ENCODE results near the gene GATA2. TPM values are rescaled to one million over a fixed set of nuclear protein-coding genes. Genes with fewer than 3 reads are reported as not detected.

Gene GATA2
- total RNA-seq, 1 experiment from 2014 or later: 18.6 TPM

DNA sequence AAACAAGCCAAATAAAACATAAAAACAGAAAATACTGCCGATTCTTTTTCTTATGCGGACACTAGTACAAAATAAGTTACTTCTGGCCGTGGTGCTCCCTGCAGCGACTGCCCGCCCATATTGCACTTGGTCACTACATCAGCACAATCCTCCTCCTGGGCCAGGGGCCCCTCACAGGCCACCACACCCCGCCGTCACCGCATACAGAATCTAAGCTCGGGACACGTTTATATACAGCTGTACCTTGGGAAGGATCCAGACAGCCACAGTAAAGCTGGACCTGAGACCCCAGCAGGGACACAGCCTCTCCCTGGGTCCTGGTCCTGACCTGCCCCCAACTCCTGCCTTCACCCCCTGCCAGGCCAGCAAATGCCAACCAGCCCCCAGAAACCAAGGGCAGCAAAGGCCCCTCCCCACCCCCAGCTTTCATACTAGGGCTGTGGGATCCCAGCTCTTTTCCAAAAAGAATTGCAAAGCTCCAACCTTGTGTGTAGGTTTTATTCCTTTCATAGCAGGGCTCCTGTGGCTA, 13.4 kb downstream of the GATA2 start:
- no peak for TF ChIP-seq CEBPB (IDR thresholded peaks at IDR 0.05; ENCODE audit: low read depth)
- no TSS peak for BruUV-seq (replicated peaks)
- ChIA-PET CTCF (no interaction called here), POLR2A (no interaction called here), RAD21 (ENCODE audit: low non-redundant PET in 1 of 2, low total read pairs in 2 of 2, uncharacterized antibody in 2 of 2, unreplicated experiment in 2 of 2) (no interaction called here)
- H3K4me1 ChIP-seq (ENCODE audit: control insufficient read depth in 1 of 2, insufficient read depth in 2 of 2, low read length in 2 of 2): no peaks in the 10 kb centered on the region
- no peaks in the 10 kb centered on the region for H3K9me2 ChIP-seq (ENCODE audit: insufficient read depth)
- no peak overlapping the region for H3K9ac ChIP-seq (ENCODE audit: low read length)
- H3K4me3 ChIP-seq (replicated peaks in 1 of 2; ENCODE audit: low read depth in 1 of 2, low read length in 2 of 2): no peak overlapping the region
- H2AFZ ChIP-seq (ENCODE audit: low read depth, low read length, poor library complexity, severe bottlenecking): no peak overlapping the region
- no peaks in the 10 kb centered on the region for H3K27me3 ChIP-seq (ENCODE audit: insufficient read depth, low read length)
- ATAC-seq (no peak), DNase-seq (ENCODE audit: low read depth, low spot score) (no peak)
- H3K9me3 ChIP-seq (ENCODE audit: control insufficient read depth in 1 of 2, insufficient read depth in 1 of 2, low read depth in 1 of 2, low read length in 2 of 2): no peaks in the 10 kb centered on the region
- peaks cover 0 to 8% of the 10 kb centered on the region in 2 experiments; a peak in 1 of 4 replicates for H3K36me3 ChIP-seq (ENCODE audit: control insufficient read depth in 1 of 2, insufficient read depth in 2 of 2, low read length in 2 of 2)
- H3K79me2 ChIP-seq (ENCODE audit: insufficient read depth, low read length): no peaks in the 10 kb centered on the region
- no peak overlapping the region for H3K27ac ChIP-seq (ENCODE audit: low read depth, low read length)
- no peak overlapping the region for H3K4me2 ChIP-seq (ENCODE audit: low read length)
- no peaks in the 10 kb centered on the region for H4K20me1 ChIP-seq (ENCODE audit: insufficient read depth)
- intact Hi-C loops (cut with micrococcal nuclease): no loop called here

DNA sequence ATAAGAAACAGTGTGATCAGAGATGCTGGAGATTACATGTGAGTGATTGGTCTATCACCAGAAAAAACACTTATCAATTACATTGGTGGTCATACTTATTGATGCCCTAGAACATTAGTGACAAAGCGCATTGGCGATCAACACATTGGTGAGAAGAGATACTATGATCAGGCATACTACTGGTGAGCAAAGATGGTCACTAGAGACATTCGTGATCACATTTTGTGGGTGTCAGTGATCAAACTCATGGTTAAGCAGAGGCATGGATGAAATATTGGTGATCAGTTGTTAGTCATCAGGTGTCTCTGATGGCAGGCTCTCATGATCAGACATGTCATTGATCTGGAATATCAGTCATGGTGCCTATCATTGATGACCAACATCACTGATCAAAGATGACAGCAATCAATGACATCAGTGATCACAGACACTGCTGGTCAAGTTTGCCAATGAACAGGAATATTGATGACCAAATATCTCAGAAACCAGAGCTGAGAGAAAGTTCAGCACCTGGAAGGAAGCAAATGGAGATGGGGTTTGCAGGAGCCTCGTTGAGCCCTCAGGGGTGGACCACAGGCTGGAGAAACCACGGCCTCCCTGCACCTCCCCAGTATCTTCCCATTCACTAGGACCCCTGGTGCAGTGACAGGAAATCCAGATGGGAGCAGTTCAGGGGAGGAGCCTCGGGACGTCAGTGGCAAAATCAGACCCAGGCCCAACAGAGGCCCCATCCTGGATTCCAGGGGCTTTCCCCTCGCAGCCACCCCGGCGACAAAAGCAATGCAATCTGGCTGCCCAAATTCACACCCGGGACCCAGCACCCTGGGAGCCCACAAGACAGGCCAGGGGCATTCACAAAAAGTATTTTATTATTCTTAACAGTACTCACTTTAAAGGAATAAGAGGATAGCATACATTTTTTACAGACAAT, 14.2 kb downstream of the GATA2 start:
- RAD21 ChIA-PET (ENCODE audit: low non-redundant PET in 1 of 2, low total read pairs in 2 of 2, uncharacterized antibody in 2 of 2, unreplicated experiment in 2 of 2): no interaction called here
- CTCF ChIA-PET: no interaction called here
- Histone ChIP-seq H3K4me3 (replicated peaks in 1 of 2; ENCODE audit: low read depth in 1 of 2, low read length in 2 of 2) (no peak overlapping the region), H3K27ac (ENCODE audit: low read depth, low read length) (no peak overlapping the region), H3K27me3 (ENCODE audit: insufficient read depth, low read length) (no peaks in the 10 kb centered on the region; the same call in 1 of the 2 replicates), H3K36me3 (ENCODE audit: control insufficient read depth in 1 of 2, insufficient read depth in 2 of 2, low read length in 2 of 2) (peaks cover 0 to 8% of the 10 kb centered on the region in 2 experiments; a peak in 1 of 4 replicates), H3K9me2 (ENCODE audit: insufficient read depth) (no peaks in the 10 kb centered on the region), H3K79me2 (ENCODE audit: insufficient read depth, low read length) (no peaks in the 10 kb centered on the region), H3K9ac (ENCODE audit: low read length) (no peak overlapping the region), H3K4me2 (ENCODE audit: low read length) (no peak overlapping the region), H2AFZ (ENCODE audit: low read depth, low read length, poor library complexity, severe bottlenecking) (no peak overlapping the region), H4K20me1 (ENCODE audit: insufficient read depth) (no peaks in the 10 kb centered on the region), H3K9me3 (ENCODE audit: control insufficient read depth in 1 of 2, insufficient read depth in 1 of 2, low read depth in 1 of 2, low read length in 2 of 2) (no peaks in the 10 kb centered on the region), H3K4me1 (ENCODE audit: control insufficient read depth in 1 of 2, insufficient read depth in 2 of 2, low read length in 2 of 2) (no peaks in the 10 kb centered on the region)
- TF ChIP-seq TCF7L2 (IDR thresholded peaks at IDR 0.05; ENCODE audit: borderline replicate concordance, extremely low read depth, insufficient read depth, insufficient read length): no peak
- TF ChIP-seq YY1 (IDR thresholded peaks at IDR 0.05; ENCODE audit: extremely low read depth, insufficient replicate concordance, low read depth, low read length): no peak
- TF ChIP-seq SP1 (IDR thresholded peaks at IDR 0.05; ENCODE audit: low read depth): no peak
- no peak for TF ChIP-seq POLR2A (IDR thresholded peaks at IDR 0.05; ENCODE audit: borderline replicate concordance, extremely low read depth, insufficient read depth, insufficient read length)
- TF ChIP-seq ELF1 (IDR thresholded peaks at IDR 0.05; ENCODE audit: borderline replicate concordance, low read depth): no peak
- TF ChIP-seq FOSL1 (IDR thresholded peaks at IDR 0.05; ENCODE audit: low read depth): no peak
- TF ChIP-seq, protein P1, sequence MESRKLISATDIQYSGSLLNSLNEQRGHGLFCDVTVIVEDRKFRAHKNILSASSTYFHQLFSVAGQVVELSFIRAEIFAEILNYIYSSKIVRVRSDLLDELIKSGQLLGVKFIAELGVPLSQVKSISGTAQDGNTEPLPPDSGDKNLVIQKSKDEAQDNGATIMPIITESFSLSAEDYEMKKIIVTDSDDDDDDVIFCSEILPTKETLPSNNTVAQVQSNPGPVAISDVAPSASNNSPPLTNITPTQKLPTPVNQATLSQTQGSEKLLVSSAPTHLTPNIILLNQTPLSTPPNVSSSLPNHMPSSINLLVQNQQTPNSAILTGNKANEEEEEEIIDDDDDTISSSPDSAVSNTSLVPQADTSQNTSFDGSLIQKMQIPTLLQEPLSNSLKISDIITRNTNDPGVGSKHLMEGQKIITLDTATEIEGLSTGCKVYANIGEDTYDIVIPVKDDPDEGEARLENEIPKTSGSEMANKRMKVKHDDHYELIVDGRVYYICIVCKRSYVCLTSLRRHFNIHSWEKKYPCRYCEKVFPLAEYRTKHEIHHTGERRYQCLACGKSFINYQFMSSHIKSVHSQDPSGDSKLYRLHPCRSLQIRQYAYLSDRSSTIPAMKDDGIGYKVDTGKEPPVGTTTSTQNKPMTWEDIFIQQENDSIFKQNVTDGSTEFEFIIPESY (IDR thresholded peaks at IDR 0.05; ENCODE audit: extremely low read depth, insufficient replicate concordance, low read length): no peak
- no peak for TF ChIP-seq ZFX (IDR thresholded peaks at IDR 0.05)
- TF ChIP-seq JUND (IDR thresholded peaks at IDR 0.05): no peak
- POLR2A ChIA-PET: no interaction called here
- ATAC-seq (no peak), DNase-seq (ENCODE audit: low read depth, low spot score) (no peak)
- intact Hi-C loops (cut with micrococcal nuclease): no loop called here
- no TSS peak for BruUV-seq (replicated peaks)
